ENCODE data around the gene CHKB.

CHKB gene

DNA sequence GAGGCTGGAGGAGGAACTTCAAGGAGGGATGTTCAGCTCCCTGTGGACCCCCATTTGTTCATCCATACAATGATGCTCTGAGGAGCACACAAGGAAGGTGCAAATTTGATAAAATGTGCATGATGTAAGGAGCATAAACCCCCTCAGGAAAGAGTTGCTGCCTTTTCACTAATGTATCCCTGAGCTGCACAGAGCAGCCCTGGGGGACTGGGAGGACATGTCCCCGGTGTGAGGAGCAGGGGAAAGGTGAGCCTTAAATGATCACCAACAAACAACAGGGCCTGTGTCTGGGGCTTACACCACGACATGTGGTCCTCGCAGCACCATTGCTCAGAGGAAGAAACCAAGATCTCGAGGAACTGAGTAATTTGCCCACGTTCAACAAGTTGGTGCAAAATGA is 14.4 kb upstream of the CHKB start:
- FAIRE-seq: no peak

DNA sequence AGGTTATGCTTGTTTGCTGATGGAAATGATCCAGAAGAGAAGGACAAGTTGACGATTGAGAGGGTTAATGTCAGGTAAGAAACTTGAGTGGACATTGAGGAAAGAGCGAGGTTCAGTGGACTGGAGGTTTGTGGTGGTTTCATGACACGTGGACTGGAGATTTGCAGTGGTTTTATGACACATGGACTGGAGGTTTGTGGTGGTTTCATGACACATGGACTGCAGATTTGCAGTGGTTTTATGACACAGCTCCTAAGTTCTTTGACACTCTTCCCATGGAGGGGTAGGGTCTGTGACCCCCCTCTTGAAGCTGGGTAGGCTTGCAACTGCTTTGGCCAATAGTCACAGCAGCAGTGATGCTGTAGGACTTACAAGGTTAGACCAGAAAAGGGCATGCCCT is 12.5 kb upstream of the CHKB start:
- FAIRE-seq: no peak

DNA sequence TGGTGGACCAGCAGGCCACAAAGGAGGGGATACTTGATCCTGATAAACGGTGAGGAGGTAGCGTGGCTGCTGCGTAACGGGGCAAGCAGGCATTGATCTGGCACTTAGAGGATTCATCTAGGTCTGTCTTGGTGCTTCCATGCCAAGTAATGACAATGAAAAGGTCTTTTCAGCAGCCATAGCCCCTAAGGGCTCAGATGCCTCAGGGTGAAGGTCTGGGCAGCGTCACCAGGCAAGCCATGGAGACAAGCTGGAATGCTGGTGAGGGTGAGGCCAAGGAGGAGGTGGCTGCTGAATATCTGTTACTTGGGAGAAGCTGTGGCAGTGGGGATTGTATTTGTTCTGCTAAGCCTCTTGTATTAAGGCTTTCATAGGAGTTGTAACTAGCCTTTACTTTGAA is 4.8 kb upstream of the CHKB start:
- no peak for FAIRE-seq

DNA sequence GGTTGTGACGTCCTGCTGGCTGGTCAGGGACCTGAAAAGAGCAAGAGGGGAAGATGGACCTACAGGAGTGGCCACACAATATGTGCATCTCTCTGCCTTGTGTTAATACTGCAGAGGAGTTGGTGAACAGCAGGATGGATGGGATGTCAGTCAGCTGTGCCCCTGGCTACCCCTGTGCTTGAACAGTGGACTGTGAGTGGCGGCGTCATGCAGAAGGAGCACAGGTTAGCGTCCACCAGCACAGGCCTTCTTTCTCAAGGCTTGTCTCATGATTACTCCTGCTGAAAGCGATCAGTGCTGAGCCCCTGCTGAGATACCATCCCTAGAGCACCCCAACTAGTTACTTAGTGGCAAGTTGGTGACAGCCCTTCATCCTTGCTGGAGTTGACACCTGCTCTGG is 3.8 kb upstream of the CHKB start:
- no peak for FAIRE-seq

- FAIRE-seq: no peak
Observed at GRCh38 chr22:50585781-50586180, 3.1 kb upstream of the CHKB start.

GRCh38 chr22:50585238-50585637 is 2.6 kb upstream of the CHKB start:
- no peak for FAIRE-seq

DNA sequence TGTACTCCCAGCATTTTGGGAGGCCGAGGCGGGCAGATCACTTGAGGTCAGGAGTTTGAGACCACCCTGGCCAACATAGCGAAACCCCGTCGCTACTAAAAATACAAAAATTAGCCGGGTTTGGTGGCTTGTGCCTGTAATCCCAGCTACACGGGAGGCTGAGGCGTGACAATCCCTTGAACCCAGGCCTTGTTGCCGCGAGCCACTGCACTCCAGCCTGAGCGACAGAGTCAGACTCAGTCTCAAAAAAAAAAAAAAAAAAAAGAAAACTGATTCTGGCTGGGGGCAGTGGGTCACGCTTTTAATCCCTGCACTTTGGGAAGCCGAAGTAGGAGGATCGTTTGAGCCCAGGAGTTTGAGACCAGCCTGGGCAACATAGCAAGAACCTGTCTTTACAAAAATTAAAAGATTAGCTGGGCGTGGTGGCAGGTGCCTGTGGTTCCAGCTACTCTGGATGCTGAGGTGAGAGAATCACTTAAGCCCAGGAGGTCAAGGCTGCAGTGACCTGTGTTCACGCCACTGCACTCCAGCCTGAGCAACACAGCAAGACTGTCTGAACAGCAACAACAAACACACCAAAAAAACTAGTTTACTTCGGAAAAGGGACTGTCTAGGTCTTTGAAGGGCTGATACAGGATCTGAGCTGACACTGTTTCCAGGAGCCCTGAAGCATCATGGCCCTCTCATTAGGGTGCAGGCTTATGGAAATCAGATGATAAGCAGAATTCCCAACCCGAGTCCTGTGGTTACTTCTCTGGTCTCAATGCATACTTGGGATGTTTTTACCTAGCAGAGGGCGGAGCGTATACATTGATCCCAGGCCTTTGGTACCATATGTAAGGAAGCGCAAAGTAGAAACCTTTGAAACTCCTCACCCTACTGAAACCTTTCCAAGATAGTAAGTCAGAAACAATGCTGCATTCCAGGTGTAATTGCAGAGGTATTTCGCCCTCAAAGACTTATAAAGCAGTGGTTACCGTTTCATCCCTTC is 1.8 kb upstream of the CHKB start:
- no peak for FAIRE-seq

GRCh38 chr22:50583294-50583861 is 729 bp upstream of the CHKB start:
- no peak for FAIRE-seq

DNA sequence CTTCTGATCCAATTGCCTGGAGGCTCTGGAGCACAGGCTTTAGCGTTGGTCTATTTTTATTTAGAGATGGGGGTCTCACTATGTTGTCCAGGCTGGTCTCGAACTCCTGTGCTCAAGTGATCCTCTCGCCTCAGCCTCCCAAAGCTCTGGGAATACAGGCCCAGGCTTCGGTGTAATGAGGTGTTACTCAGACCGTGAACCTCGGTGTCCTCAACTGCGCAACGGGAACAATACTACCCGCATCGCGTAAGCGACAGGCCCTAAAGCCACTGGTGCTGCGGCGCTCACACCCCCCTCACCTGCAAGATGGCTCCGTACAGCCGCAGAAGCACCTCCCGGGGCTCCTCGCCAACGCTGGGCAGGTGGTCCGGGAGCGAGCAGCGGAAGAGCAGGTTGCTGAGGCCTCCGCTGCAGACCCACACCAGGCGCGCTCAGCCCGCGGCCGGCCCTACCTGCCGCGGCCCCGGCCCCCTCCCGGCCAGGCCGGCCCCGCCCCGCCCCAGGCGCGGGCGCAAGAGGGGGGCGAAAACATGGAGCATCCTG is 628 bp downstream of the CHKB start:
- no peak for FAIRE-seq

GRCh38 chr22:50581031-50581949 is 1.4 kb downstream of the CHKB start:
- FAIRE-seq: no peak

DNA sequence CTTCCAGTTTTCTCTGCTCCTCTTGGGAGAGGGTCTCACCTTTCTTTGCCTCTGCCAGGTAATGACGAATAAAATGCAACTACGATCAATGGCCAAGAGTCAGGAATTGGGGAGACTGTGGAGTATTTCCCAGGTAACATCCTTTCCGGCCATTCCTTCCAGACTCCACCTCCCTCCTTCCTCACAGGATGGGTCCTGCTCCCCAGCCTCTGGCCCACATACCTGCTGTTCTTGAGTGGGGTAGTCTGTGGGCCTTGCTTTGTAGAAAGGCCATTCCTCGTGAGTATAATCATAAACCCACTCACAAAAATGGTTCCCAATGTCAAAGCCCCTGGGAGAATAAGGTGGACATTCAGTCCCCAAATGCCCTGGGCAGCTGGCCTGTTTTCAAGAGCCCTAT is 2.9 kb downstream of the CHKB start:
- FAIRE-seq: no peak

- no peak for FAIRE-seq
Observed at GRCh38 chr22:50578776-50579310, 3.8 kb downstream of the CHKB start.

DNA sequence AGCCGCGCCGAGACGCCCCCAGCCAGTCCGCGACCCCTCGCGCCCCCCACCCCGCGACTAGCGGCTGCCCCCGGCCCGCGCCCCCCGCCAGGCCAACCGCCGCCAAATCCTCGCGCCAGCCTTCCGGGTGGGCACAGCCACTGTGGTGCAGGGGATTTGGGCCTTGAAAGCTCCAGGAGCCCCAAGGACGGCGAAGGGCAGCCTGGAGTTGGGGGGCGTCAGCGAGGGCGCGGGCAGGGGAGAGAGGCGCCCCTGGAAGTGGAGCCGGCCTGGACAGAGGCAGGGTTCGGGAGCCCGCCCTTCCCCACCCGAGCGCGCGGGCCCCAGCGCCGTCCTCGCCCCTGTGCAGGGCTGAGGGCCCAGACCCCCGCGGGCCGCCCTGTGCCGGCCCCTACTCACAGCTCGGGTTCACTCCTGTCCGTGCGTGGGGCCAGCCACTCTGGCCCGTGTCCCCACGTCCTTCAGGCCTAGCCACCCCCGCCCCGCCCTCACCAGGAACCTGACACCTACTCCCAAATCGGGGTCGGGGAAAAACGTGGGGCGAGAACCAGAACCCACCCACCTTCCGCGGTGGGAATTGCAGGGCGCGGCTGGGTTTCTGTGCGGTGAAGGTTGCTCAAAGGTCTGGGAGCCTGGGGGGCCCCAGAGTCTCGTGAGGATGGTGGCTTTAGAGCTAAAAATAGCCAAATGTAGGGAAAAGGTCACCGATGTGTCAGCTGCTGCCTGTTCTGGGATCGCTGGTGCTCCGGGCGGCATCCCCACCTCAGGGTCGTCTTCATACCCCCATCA is 4.5 kb downstream of the CHKB start, which contains the start of gene CPT1B:
TSS of gene CPT1B (minus strand) at position 441 of the 789 bp plus-strand sequence. CDS start 512 bp downstream, outside the sequence.
- FAIRE-seq: no peak

DNA sequence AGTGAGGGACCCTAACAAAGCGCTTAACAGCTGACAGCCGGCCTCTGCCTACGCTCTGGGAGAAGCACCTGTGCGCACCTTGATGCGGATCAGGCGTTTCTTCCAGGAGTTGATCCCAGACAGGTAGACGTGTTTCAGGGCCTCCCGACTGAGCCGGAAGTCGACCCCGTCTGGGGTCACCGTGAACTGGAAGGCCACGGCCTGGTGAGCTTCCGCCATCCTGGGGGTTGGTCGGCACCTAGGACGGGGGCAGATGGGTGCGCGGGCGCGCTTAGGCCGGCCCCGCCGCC is 5.0 kb downstream of the CHKB start:
- FAIRE-seq: no peak

DNA sequence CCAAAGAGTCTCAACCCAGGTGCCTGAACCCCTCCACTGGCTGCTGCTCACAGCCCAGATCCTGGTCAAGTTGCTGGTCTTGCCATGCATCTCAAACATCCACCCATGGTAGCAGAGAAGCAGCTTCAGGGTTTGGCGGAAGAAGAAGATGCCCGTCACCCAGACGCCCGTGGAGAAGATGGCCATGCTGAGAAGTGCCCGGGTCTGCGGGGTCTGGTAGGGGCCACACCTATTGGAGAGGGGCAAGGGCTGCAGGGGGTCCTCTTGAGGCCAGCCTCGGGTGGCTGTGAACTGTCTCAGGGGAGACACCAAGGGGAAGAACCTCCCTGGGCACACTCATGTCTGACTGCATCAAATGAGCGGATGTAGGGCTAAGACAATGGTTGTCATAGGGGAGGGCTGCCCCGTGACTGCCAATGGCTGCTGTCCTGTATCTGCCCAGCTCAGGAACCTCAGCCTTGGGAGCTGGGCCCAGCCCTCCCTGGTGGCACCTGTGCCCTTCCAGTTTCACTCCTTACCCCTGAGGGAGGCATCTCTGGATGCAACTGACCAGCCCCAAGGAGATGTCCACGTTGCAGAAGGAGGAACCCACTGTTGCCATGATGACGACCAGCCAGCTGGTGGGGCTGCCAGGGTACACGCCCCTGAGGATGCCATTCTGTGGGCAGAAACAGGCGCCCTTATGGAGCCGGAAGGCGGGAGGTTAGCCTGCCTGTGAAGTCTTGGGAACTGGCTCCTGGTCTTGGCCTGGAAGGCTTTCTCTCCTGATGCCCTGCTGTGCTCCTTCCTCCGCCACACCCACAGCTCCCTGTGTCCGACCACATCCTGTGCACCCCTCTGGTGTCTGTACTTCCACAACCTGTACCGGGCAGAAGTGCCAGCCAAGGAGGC is 5.6 kb downstream of the CHKB start:
- FAIRE-seq: no peak

DNA sequence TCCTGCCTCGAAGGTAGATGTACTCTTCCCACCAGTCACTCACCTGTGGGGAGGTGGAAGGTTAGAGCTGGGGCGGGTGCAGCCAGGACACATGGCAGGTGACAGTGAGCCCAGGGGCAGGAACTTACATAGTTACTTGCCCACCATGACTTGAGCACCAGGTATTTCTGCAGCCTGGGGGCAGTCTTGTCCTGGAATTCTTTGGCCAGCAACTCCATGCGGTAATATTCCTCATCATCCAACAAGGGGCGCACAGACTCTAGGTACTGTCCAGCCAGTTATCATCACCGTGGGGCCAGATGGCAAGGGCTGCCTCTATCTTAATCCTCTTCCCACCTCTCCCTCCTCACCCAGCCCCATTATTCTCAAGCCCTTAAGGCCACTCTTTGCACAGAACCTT is 6.6 kb downstream of the CHKB start:
- FAIRE-seq: no peak

GRCh38 chr22:50575426-50575941 is 7.2 kb downstream of the CHKB start:
- no peak for FAIRE-seq

DNA sequence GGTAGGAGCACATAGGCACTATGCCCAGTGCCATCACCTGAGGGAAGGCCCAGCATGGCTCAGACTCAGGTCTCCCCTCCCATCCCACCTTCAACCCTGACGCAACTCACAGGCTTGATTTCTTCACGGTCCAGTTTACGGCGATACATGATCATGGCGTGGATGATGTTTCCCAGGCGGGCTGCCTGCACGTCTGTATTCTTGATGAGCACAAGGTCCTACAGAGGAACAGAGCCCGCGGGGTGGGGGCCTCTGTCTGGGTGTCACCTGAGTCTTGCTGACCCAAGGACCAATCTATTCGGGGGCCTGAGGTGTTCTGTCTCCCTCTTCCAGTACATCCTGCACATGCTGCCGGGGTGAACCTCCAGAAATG is 8.3 kb downstream of the CHKB start:
- no peak for FAIRE-seq

DNA sequence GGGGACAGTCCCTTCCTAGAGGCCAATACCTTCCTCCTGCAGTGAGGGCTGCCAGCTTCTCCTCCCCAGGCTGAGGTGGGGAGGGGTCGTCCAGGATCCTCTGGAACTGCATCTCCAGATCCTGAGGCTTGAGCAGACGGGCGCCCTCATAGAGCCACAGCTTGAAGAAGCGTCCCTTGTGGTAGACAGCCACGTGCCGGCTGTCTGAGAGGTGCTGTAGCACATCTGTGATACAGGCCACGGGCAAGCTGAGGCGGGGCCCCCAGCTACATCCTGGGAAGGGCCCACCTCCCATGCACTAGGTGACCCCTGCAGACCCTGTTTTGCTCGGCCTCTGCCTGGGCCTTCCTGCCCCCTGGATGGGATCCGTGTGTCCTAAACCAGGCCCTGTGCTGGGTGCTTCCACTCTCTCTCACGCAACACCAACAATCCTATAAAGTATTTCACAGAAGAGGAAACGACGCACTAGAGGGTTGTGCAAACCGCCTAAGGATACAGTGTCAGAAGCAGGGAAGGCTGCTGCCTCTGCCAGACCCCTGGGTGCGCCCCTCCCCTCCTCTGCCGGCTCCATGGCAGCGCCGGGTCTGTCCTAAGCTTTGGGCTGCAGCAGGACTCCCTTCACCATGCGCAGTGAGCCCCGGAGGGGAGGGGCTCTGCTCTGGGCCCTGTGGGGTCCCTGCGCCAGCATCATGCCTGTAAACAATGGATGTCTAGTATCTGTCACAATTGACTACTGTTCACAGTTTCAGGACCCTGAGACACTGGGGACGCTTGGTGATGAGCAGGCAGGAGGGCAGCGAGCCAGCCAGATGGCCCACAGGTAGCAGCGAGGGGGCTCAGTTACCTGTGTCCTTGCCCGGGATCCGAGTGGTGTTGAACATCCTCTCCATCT is 8.9 kb downstream of the CHKB start:
- FAIRE-seq: no peak

DNA sequence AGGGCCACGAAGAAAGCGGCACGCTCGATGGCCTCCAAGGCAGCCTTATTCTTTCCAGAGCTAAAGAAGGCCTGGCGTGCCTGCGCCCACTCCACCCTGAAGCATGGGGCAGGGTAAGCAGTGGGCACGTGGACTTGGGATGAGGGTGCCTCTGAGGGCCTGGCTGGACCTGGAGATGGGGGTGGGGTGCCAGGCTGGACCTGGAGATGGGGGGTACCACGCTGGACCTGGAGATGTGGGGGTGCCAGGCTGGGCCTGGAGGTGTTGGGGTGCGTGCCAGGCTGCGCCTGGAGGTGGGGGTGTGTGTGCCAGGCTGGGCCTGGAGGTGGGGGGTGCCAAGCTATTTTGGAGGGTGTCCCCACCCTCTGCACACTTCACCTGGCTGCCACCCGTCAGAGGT is 9.7 kb downstream of the CHKB start:
- FAIRE-seq: no peak
